HG03066 (cell line): ENCODE results near the gene PDE12.
"Not testable (repeated sequence)": the region's sequence is repeated elsewhere in the genome, so short reads cannot be mapped to it uniquely, and the experiment has no call there.

ENCODE experiments used
- ATAC-seq: cut with Tn5 transposase; IDR thresholded peaks from one replicate; pipeline ENCODE4 v1.9.1; 2021; ENCODE audit warnings: low read depth; ENCODE audit not compliant: unreplicated experiment

The PDE12 gene

DNA sequence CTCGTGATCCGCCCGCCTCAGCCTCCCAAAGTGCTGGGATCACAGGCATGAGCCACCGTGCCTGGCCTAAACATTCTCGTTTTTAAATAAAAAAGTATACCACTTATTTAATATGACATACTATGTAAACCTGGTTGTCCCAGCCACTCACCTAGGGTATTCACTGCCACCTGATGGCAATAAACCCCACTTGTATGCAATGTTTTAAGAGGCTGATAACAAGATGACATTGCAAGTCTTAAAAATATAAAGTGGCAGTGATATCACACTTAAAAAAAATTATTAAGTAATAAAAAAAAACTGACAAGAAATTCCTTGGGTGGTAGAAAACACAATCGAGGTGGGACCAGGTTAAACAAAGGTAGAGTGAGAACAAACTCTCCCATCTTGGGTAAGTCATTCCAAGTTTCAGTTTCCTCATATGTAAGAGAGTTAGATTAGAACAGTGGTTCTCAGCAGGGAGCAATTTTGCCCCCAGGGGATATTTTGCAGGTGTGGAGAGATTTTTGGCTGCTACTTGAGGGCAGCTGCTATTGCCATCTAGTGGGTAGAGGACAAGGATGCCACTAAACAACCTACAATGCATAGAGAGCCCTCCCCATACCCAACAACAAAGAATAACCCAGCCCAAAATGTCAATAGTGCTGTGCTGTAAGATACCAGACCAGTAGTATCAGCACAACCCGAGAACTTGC is 26.5 kb downstream of the PDE12 start:
- ATAC-seq, result no peak

DNA sequence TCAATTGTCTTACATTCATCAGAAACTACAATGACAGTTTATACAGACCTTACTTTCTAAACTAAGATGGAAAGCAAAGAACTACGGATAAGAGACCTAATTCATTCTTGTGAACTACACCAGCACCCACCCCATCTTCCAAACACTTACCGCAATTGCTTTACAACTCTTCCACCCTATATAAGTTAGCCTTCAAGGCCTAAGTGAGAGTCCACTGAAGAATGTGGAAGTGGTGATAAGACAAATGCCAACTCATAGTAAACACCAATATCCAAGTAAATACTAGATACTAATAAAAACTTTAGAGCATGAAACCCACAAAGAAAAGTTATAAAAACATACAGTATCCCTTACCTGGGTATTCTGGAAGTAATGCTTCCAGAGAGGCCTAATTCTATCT is 27.5 kb downstream of the PDE12 start:
- no peak for ATAC-seq

DNA sequence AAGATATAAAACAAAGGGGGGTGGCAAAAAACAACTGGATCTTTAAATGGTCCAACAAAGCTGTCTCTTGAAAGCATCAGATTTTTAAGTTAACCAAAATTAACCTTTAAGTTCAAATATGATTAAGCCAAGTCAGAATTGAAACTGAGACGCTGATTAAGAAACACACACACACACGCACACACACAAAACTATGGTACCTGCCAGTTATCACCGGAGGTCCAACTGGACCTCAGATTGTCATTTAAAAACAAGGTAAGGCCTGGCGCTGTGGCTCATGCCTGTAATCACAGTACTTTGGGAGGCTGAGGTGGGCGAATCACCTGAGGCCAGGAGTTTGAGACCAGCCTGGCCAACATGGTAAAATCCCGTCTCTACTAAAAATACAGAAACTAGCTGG is 30.7 kb downstream of the PDE12 start:
- no peak for ATAC-seq

- no peak for ATAC-seq
Observed at GRCh38 chr3:57587905-57588304, 31.8 kb downstream of the PDE12 start.

- no peak for ATAC-seq
Observed at GRCh38 chr3:57592306-57592705, 36.2 kb downstream of the PDE12 start.

DNA sequence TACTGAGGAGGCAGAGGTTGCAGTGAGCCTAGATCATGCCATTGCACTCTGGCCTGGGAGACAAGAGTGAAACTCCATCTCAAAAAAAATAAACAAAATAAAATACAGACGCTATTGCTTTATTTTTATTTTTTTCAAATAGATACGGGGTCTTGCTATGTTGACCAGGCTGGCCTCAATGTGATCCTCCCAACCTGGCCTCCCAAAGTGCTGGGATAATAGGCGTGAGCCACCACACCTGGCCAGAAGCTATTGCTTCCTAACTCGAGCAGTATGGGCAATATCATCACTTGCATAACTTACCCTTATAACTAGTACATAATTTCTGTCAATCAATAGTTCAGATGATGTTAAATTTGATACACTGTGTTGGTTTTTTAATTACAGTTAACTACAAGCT is 38.1 kb downstream of the PDE12 start:
- no peak for ATAC-seq

DNA sequence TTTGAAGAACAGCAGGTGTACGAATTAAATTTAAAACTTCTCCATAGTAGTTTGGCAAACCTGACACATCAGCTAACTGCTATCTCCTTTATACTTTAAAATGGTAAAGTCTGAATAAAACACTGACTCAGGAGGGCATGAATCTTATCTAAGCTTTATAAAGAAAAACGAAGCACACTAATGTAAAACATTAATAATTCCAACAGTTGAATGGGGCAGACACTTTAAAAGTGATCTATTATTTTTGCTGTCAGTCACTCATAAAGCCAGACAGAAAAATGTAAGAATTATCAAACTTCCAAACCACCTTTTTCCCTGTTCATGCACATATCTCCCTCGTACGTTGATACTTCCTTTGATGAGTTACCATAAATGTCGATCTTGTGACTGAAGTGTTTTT is 38.5 kb downstream of the PDE12 start:
- no peak for ATAC-seq

DNA sequence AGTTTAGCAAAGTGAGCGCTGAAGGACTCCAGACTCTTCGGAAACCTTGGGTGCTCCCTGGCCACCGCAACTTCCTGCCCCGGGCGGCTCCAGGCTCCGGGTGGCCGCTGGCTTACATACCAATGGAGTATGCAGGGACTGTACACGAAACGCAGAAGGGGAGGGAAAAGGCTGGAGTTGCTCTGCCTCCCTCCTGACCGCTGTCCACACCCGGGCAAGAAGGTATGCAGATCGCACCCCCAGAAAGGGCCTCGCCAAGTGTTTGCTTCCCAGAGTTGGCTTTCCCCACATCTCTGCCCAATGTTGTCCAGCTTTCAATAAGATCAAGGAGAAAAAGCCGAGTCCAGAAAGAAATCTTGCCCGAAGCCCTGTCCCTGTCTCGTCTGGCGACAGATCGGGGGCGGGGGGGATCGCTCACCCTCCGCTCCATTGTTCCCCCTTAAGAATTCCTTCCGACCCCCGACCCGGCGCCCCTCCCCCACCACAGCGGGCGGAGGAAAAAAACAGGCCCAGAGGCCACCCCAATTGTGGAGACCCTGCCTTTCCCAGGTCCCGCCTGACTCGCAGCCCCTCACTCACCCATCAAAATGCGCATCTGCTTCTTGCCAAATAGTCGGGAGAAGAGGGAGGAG is 40.5 kb downstream of the PDE12 start:
- ATAC-seq, result no peak

DNA sequence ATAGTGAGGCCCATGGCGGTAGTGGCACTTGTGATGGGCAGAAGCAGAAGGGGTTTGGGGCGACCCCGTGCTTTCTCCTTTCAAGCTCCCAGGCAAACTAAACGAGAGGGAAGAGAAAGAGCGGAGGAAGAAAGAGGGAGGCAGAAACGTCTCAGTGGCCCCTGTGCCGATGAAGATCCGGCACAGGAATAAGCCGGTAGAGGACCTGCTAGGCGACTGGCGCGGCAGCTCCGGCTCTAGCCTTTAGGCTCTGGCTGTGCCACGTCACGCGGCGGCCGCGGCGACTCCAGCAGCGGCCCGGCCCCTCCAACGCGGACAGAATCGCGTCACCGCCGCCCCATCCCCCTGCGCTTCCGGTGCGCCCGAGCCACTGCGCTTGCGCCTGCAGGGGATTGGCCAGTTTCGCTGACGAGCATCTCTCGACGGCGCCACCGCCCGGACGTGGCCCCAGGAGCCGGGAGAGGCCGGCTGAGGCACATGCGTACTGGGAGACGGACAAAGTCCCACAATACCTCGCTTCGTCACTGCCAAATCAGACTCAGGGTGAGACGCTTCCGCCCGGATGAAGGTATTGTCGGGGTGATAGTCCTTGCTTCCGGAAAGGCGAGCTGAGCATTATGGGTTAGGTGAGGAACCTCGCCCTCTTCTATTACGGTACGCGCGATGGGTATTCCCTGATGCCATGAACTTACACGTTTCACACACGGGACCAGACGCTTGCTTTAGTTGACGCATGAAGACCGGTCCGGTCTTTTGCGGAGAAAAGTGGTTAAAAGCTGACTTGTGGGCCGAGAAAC is 41.3 kb downstream of the PDE12 start, which contains the start of gene ARF4:
TSS of gene ARF4 (minus strand) at position 218 of the 797 bp plus-strand sequence. CDS start at position 14, 204 bp downstream.
- peak; percentile 94 for ATAC-seq

- no peak for ATAC-seq
Observed at GRCh38 chr3:57598765-57599360, 42.8 kb downstream of the PDE12 start.

- no peak for ATAC-seq
Observed at GRCh38 chr3:57600195-57600594, 44.1 kb downstream of the PDE12 start.

- no peak for ATAC-seq
Observed at GRCh38 chr3:57604971-57605370, 48.9 kb downstream of the PDE12 start.

DNA sequence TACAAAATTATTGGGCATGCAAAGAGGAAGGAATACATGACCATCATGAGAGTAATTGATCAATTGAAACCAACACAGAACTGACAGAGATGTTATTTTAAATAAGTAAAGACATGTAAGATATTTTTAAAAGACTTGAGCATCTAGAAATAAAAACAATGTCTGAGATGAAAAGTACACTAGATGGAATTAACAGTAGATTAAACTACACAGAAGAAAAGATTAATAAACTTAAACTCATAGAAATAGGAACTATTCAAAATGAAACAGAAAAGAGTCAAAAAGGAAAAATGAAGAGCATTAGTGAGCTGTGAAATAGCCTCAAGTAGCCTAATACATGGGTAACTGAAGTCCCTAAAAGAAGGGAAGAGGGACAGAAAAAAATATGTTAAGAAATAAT is 49.6 kb downstream of the PDE12 start:
- no peak for ATAC-seq

DNA sequence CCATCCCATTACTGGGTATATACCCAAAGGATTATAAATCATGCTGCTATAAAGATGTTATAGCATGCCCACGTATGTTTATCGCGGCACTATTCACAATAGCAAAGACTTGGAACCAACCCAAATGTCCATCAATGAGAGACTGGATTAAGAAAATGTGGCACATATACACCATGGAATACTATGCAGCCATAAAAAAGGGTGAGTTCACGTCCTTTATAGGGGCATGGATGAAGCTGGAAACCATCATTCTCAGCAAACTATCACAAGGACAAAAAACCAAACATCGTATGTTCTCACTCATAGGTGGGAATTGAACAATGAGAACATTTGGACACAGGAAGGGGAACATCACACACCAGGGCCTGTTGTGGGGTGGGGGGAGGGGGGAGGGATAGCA is 55.8 kb downstream of the PDE12 start:
- not testable (repeated sequence) for ATAC-seq

DNA sequence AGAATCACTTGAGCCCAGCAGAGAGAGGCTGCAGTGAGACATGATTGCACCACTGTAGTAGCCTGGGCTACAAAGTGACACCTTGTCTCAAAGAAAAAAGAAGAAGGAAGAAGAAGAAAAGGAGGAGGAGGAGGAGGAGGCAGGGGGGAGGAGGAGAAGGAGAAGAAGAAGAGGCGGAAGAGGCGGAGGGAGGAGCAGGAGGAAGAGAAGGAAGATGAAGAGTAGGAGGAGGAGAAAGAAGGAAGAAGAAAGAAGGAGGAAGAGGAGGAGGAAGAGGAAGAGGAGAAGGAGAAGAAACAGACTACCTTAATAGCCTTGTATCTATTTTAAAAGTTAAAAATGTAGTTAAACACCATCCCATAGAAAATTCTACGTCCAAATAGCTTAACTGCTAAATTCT is 60.2 kb downstream of the PDE12 start:
- ATAC-seq, result no peak
